Bronchial epithelial cell (primary cell): ENCODE measurements around the gene ADAMTSL5. TPM values are rescaled to one million over a fixed set of nuclear protein-coding genes. Genes with fewer than 3 reads are reported as not detected.
A peak's percentile ranks its signal among the peaks of the same experiment; 100 is the strongest.

Source experiments
- DNase-seq: peaks from one replicate; pipeline ENCODE4 v3.0.0-alpha.2; 2010; ENCODE audit warnings: low read depth
- FAIRE-seq: peaks from 2 replicates; lab custom pipeline; 2011; peaks lifted over from hg19 to GRCh38; lab: Jason Lieb, UNC
- H3K27me3 ChIP-seq: 2 replicates; pipeline ENCODE4 v1.5.1; 2011; ENCODE audit warnings: low read length; ENCODE audit not compliant: control insufficient read depth, insufficient read depth
- H3K36me3 ChIP-seq: 2 replicates; pipeline ENCODE4 v1.5.1; 2011; ENCODE audit warnings: low read length; ENCODE audit not compliant: control insufficient read depth, insufficient read depth
- H3K4me3 ChIP-seq: 2 replicates; pipeline ENCODE4 v1.5.1; 2011; ENCODE audit warnings: mild to moderate bottlenecking, low read depth, low read length, control low read depth
- CTCF ChIP-seq: IDR thresholded peaks from 2 replicates; pipeline ENCODE4 v1.5.1; 2011; ENCODE audit warnings: mild to moderate bottlenecking, moderate library complexity, low read length, control low read depth, inconsistent platforms; ENCODE audit not compliant: insufficient read depth, severe bottlenecking
- total RNA-seq: library from RNA; depleted of rRNA; stranded (reverse); fragments of >200 nt; gene quantifications from 2 replicates; pipeline ENCODE4 v1.2.1, GENCODE V29; 2014

ADAMTSL5 gene
- total RNA-seq, 1 donor from 2014 or later: 1.8 TPM

- no peak for DNase-seq
- H3K4me3 ChIP-seq: no peak overlapping the region
- TF ChIP-seq CTCF: peak; percentile 18
- H3K36me3 ChIP-seq: peaks cover 4% of the 10 kb centered on the region
- no peak for FAIRE-seq
- peaks cover 13% of the 10 kb centered on the region for H3K27me3 ChIP-seq
Measured at GRCh38 chr19:1457031-1457739, 55.6 kb downstream of the ADAMTSL5 start.

GRCh38 chr19:1456121-1456900 lies 56.5 kb downstream of the ADAMTSL5 start:
- Histone ChIP-seq H3K36me3 (peaks cover 4% of the 10 kb centered on the region), H3K27me3 (peaks cover 21% of the 10 kb centered on the region)
- FAIRE-seq: no peak

GRCh38 chr19:1455336-1456120 lies 57.3 kb downstream of the ADAMTSL5 start:
- FAIRE-seq: no peak
- peak; percentile 74 for DNase-seq
- Histone ChIP-seq H3K27me3 (peaks cover 29% of the 10 kb centered on the region), H3K4me3 (peak overlapping the region; percentile 6), H3K36me3 (peaks cover under 1% of the 10 kb centered on the region)
- no peak for TF ChIP-seq CTCF

More at GRCh38 chr19:1456121-1456900, 56.5 kb downstream of the ADAMTSL5 start:
- no peak overlapping the region for H3K4me3 ChIP-seq
- no peak for DNase-seq
- TF ChIP-seq CTCF: no peak

Other genes with a start within 250 kb of the ADAMTSL5 start
- 317 and 370 TPM in 2 replicates for gene CIRBP, start 243.7 kb downstream of the ADAMTSL5 start, total RNA-seq
- 20.8 and 27.1 TPM in 2 replicates for gene FAM174C, start 237.5 kb downstream of the ADAMTSL5 start, total RNA-seq
- gene EFNA2, start 227.1 kb downstream of the ADAMTSL5 start, total RNA-seq: not detected in 2 replicates
- gene NDUFS7, start 129.1 kb downstream of the ADAMTSL5 start, total RNA-seq: 101 and 109 TPM in 2 replicates
- gene GAMT, start 111.5 kb downstream of the ADAMTSL5 start, total RNA-seq: 6.8 and 9.7 TPM in 2 replicates
- gene DAZAP1, start 105.4 kb downstream of the ADAMTSL5 start, total RNA-seq: 115 and 128 TPM in 2 replicates
- 380 and 966 TPM in 2 replicates for gene RPS15, start 74.6 kb downstream of the ADAMTSL5 start, total RNA-seq
- under 0.01 TPM in 2 replicates for gene APC2, start 62.9 kb downstream of the ADAMTSL5 start, total RNA-seq
- 24.7 and 33.3 TPM in 2 replicates for gene C19orf25, start 33.8 kb downstream of the ADAMTSL5 start, total RNA-seq
- 0.53 and 1.7 TPM in 2 replicates for gene PCSK4, start 22.7 kb downstream of the ADAMTSL5 start, total RNA-seq
- 2.1 and 3.6 TPM in 2 replicates for gene REEP6, start 21.8 kb downstream of the ADAMTSL5 start, total RNA-seq
- not detected in 2 replicates for gene PLK5, start 11.1 kb upstream of the ADAMTSL5 start, total RNA-seq
- 34.2 and 43.4 TPM in 2 replicates for gene MEX3D, start 55.3 kb upstream of the ADAMTSL5 start, total RNA-seq
- 64.3 and 75.3 TPM in 2 replicates for gene MBD3, start 79.8 kb upstream of the ADAMTSL5 start, total RNA-seq
- 43.4 and 113 TPM in 2 replicates for gene UQCR11, start 92.4 kb upstream of the ADAMTSL5 start, total RNA-seq
- 68.2 and 84.5 TPM in 2 replicates for gene TCF3, start 139.6 kb upstream of the ADAMTSL5 start, total RNA-seq
- gene ONECUT3, start 240.5 kb upstream of the ADAMTSL5 start, total RNA-seq: under 0.01 TPM in 2 replicates